GM23338 (cell line): ENCODE measurements around the gene SEZ6L. TPM values are rescaled to one million over a fixed set of nuclear protein-coding genes. Genes with fewer than 3 reads are reported as not detected.

Experiments used
- ATAC-seq: fragments of 200-7000 bp; cut with Tn5 transposase; 3 replicates; pipeline ENCODE4 v1.9.1; 2020
- DNase-seq: peaks from one replicate; pipeline ENCODE4 v3.0.0-alpha.2; 2015; ENCODE audit warnings: low spot score
- H2AFZ ChIP-seq: fragments of 200-600 bp; sonication (generic); 2 replicates; pipeline ENCODE4 v1.8.0; 2016; ENCODE audit warnings: antibody characterized with exemption, mild to moderate bottlenecking, moderate library complexity
- H3F3A ChIP-seq: fragments of 200-600 bp; sonication (generic); replicated peaks from 2 replicates; pipeline ENCODE4 v1.8.0; 2017; ENCODE audit warnings: antibody characterized with exemption, mixed run types, low read depth
- H3K27ac ChIP-seq: fragments of 200-600 bp; sonication (generic); 2 replicates; pipeline ENCODE4 v1.6.1; 2016; ENCODE audit warnings: low read depth
- H3K27me3 ChIP-seq: fragments of 200-600 bp; sonication (generic); 2 replicates; pipeline ENCODE4 v1.8.0; 2016; ENCODE audit warnings: mild to moderate bottlenecking, mixed run types, moderate library complexity; ENCODE audit not compliant: insufficient read depth
- H3K36me3 ChIP-seq: fragments of 200-600 bp; sonication (generic); 2 replicates; pipeline ENCODE4 v1.8.0; 2016; ENCODE audit warnings: mild to moderate bottlenecking; ENCODE audit not compliant: insufficient read depth
- H3K4me1 ChIP-seq: fragments of 200-600 bp; sonication (generic); 2 replicates; pipeline ENCODE4 v1.8.0; 2016; ENCODE audit warnings: mild to moderate bottlenecking, moderate library complexity; ENCODE audit not compliant: insufficient read depth
- H3K4me2 ChIP-seq: fragments of 200-600 bp; sonication (generic); 2 replicates; pipeline ENCODE4 v1.7.1; 2017; ENCODE audit warnings: mixed run types
- H3K4me3 ChIP-seq: fragments of 200-600 bp; sonication (generic); 2 replicates; pipeline ENCODE4 v1.6.1; 2016; ENCODE audit warnings: mixed run types
- H3K79me2 ChIP-seq: fragments of 200-600 bp; sonication (generic); replicated peaks from 2 replicates; pipeline ENCODE4 v1.8.0; 2017; ENCODE audit warnings: mild to moderate bottlenecking; ENCODE audit not compliant: insufficient read depth
- H3K9me2 ChIP-seq: fragments of 200-600 bp; sonication (generic); 2 replicates; pipeline ENCODE4 v1.8.0; 2017; ENCODE audit not compliant: insufficient read depth
- H4K20me1 ChIP-seq: fragments of 200-600 bp; sonication (generic); replicated peaks from 2 replicates; pipeline ENCODE4 v1.8.0; 2017; ENCODE audit warnings: mild to moderate bottlenecking; ENCODE audit not compliant: insufficient read depth
- H3K27ac Mint-ChIP-seq: 2 replicates; pipeline ENCODE4 v1.8.0; 2020; ENCODE audit warnings: inconsistent platforms, mild to moderate bottlenecking, moderate library complexity, mixed read lengths
- H3K27me3 Mint-ChIP-seq: 3 replicates; pipeline ENCODE4 v1.8.0; 2022; ENCODE audit warnings: low read depth, mild to moderate bottlenecking, moderate library complexity, mixed read lengths, inconsistent platforms; ENCODE audit not compliant: insufficient read depth, poor library complexity
- H3K36me3 Mint-ChIP-seq: 3 replicates; pipeline ENCODE4 v1.8.0; 2021; ENCODE audit warnings: low read depth, mild to moderate bottlenecking, inconsistent platforms, moderate library complexity, mixed read lengths
- H3K4me1 Mint-ChIP-seq: 3 replicates; pipeline ENCODE4 v1.8.0; 2020; ENCODE audit warnings: mild to moderate bottlenecking, inconsistent platforms, mixed read lengths
- H3K4me3 Mint-ChIP-seq: 3 replicates; pipeline ENCODE4 v1.8.0; 2021; ENCODE audit warnings: moderate library complexity, mild to moderate bottlenecking, inconsistent platforms, mixed read lengths
- H3K9me3 Mint-ChIP-seq: 3 replicates; pipeline ENCODE4 v1.8.0; 2020; ENCODE audit warnings: moderate library complexity, mild to moderate bottlenecking, inconsistent platforms, mixed read lengths
- CREB1 ChIP-seq: fragments of 250-450 bp; sonication (Bioruptor Pico); IDR thresholded peaks from 2 replicates; pipeline ENCODE4 v1.5.0; 2020; ENCODE audit warnings: low read depth, mild to moderate bottlenecking, moderate library complexity
- ETS1 ChIP-seq: IDR thresholded peaks from 2 replicates; pipeline ENCODE4 v1.6.1; 2016; ENCODE audit warnings: antibody characterized with exemption
- EZH2 ChIP-seq: fragments of 200-600 bp; sonication (generic); IDR thresholded peaks from one replicate; pipeline ENCODE4 v1.8.0; 2017; ENCODE audit warnings: antibody characterized with exemption, mild to moderate bottlenecking, low read depth; ENCODE audit not compliant: unreplicated experiment
- EZH2phosphoT487 ChIP-seq: fragments of 200-600 bp; sonication (generic); IDR thresholded peaks from one replicate; pipeline ENCODE4 v1.8.1; 2018; ENCODE audit warnings: antibody characterized with exemption; ENCODE audit not compliant: unreplicated experiment
- NANOG ChIP-seq: IDR thresholded peaks from 2 replicates; pipeline ENCODE4 v1.6.1; 2016; ENCODE audit warnings: antibody characterized with exemption, borderline replicate concordance
- POLR2AphosphoS5 ChIP-seq: IDR thresholded peaks from 2 replicates; pipeline ENCODE4 v1.6.1; 2016; ENCODE audit warnings: antibody characterized with exemption, low read depth
- REST ChIP-seq: IDR thresholded peaks from one replicate; pipeline ENCODE4 v1.6.1; 2018; ENCODE audit warnings: antibody characterized with exemption; ENCODE audit not compliant: unreplicated experiment
- STAT1 ChIP-seq: IDR thresholded peaks from one replicate; pipeline ENCODE4 v1.6.1; 2016; ENCODE audit warnings: antibody characterized with exemption; ENCODE audit not compliant: unreplicated experiment
- ZNF114 ChIP-seq: fragments of 250-450 bp; sonication (Bioruptor Pico); IDR thresholded peaks from 2 replicates; pipeline ENCODE4 v1.5.0; 2020; ENCODE audit warnings: mild to moderate bottlenecking, moderate library complexity
- polyA plus RNA-seq: library from polyadenylated mRNA; unstranded; fragments of >200 nt; fragmentation: Nextera tagmentation; extraction: Ambion mirVana; gene quantifications from 2 replicates; pipeline ENCODE4 v1.2.1, GENCODE V29; 2016
- total RNA-seq: library from RNA; depleted of rRNA; stranded (reverse); fragments of >200 nt; shearing (Covaris generic); gene quantifications from 2 replicates; pipeline ENCODE4 v1.2.3, GENCODE V29; 2014

SEZ6L gene
- total and polyA plus RNA-seq, 2 experiments from 2014 or later = 0.13 to 0.24 TPM

GRCh38 chr22:26226538-26227297, 57.5 kb downstream of the SEZ6L start (continued):
- TF ChIP-seq EZH2 = no peak

- TF ChIP-seq POLR2AphosphoS5 (no peak), REST (no peak), ETS1 (no peak), EZH2 (no peak), CREB1 (CRISPR knock-in tag) (no peak), NANOG (no peak), ZNF114 (CRISPR knock-in tag) (no peak), EZH2phosphoT487 (no peak)
- Mint-ChIP-seq H3K9me3 (peaks cover 6% of the 10 kb centered on the region; the same call in 2 of the 3 replicates), H3K27ac (no peak overlapping the region), H3K4me1 (no peaks in the 10 kb centered on the region), H3K4me3 (no peak overlapping the region), H3K36me3 (no peaks in the 10 kb centered on the region), H3K27me3 (peaks cover 2% of the 10 kb centered on the region)
- Histone ChIP-seq H3K4me3 (no peak overlapping the region), H2AFZ (no peak overlapping the region), H3K9me2 (no peaks in the 10 kb centered on the region), H3K4me2 (no peak overlapping the region), H3K36me3 (no peaks in the 10 kb centered on the region), H3F3A (no peaks in the 10 kb centered on the region), H3K27me3 (no peaks in the 10 kb centered on the region), H3K79me2 (no peaks in the 10 kb centered on the region), H3K4me1 (no peaks in the 10 kb centered on the region), H4K20me1 (no peaks in the 10 kb centered on the region), H3K27ac (no peak overlapping the region)
- ATAC-seq = no peak
- no peak for DNase-seq
Measured at GRCh38 chr22:26229910-26230309, 60.6 kb downstream of the SEZ6L start.

- no peak overlapping the region for H2AFZ ChIP-seq
- TF ChIP-seq POLR2AphosphoS5 = no peak
- TF ChIP-seq STAT1 = no peak
- no peak for TF ChIP-seq REST
- no peak for TF ChIP-seq EZH2phosphoT487
- H3K36me3 ChIP-seq = no peaks in the 10 kb centered on the region
- DNase-seq = no peak
- H3K9me2 ChIP-seq = 0 out of 2 replicates have a peak, but pooled peaks cover 3% of the 10 kb centered on the region
- H3K4me1 ChIP-seq = no peaks in the 10 kb centered on the region
- H3K36me3 Mint-ChIP-seq = no peaks in the 10 kb centered on the region
- H3K79me2 ChIP-seq = no peaks in the 10 kb centered on the region
- H3K27ac Mint-ChIP-seq = no peak overlapping the region
- H3K27me3 Mint-ChIP-seq = peaks cover 2% of the 10 kb centered on the region
- H3K4me3 Mint-ChIP-seq = no peak overlapping the region
- H3K4me1 Mint-ChIP-seq = no peaks in the 10 kb centered on the region
- H3F3A ChIP-seq = no peaks in the 10 kb centered on the region
- H3K27ac ChIP-seq = no peak overlapping the region
- ATAC-seq = no peak
- H3K4me2 ChIP-seq = no peak overlapping the region
- H3K9me3 Mint-ChIP-seq = peaks cover 6% of the 10 kb centered on the region; the same call in 2 of the 3 replicates
- no peaks in the 10 kb centered on the region; the same call in 1 of the 2 replicates for H4K20me1 ChIP-seq
- H3K27me3 ChIP-seq = no peaks in the 10 kb centered on the region
- H3K4me3 ChIP-seq = no peak overlapping the region
Measured at GRCh38 chr22:26234296-26234695, 65.0 kb downstream of the SEZ6L start.
